GM18858 (cell line): ENCODE data around the gene ZFYVE9.
"Not testable (repeated sequence)": the region's sequence is repeated elsewhere in the genome, so short reads cannot be mapped to it uniquely, and the experiment has no call there.

ENCODE experiments used
- ATAC-seq: cut with Tn5 transposase; IDR thresholded peaks from one replicate; pipeline ENCODE4 v1.9.1; 2021; ENCODE audit not compliant: unreplicated experiment

ZFYVE9 gene

DNA sequence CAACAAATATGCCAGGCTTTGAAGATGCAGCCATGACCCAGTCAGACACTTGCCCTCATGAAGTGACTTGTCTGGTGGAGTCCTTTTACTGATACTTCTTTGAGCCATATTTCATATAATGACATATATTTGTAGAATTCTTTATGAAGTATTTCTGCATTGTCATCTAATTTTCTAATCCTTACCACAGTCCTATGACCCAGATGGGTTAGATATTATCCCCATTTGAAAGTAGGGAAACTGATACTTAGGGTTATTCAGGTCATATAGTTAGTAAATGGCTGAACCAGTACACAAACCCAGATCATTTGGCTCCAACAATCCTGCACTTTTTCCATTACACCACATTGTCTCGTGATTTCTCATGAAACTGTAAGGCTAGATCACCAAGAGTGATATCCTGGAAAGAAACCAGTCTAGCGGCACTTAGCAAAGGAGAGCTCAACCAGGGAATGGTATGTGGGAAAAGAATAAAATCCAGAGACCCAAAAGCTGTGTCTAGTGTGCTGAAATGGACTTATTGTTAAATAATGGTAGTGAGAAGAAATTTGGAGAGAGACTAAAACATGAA lies 49.6 kb downstream of the ZFYVE9 start:
- no peak for ATAC-seq

DNA sequence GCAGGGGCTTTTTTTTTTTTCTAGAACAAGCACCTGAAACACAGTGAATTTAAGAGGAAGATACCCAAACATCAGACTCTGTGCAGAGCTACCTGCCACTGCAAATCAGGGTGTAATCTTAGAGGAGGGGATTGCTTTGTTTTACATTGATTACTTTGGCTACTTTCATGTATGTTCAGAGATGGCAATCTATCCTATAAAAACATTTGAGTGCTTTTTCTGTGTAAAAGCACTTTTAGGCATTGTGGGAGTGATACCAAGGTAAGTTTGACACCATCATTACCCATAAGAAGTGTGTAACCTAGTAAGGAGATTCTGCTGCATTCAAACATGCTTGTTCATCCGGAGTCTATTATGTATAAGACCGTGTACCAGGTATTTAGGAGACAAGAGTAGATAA lies 50.1 kb downstream of the ZFYVE9 start:
- ATAC-seq = no peak

DNA sequence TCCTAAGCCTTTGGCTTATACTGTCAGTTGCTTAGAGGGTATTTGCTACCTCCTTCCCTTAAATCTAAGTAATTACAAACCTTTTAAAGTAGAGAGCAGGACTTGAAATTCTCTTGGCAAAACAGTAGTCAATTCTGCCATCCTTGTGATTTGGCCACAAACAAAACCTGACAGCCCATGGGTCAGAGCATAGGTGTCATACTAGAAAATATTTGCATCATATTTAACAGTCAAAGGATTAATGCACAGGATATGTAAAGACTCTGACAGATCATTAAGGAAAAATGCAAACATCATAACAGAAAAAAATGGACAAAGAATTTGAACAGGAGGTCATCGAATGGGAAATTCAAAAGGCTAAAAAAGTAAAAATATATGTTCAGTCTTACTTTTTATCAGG lies 50.5 kb downstream of the ZFYVE9 start:
- ATAC-seq = no peak

DNA sequence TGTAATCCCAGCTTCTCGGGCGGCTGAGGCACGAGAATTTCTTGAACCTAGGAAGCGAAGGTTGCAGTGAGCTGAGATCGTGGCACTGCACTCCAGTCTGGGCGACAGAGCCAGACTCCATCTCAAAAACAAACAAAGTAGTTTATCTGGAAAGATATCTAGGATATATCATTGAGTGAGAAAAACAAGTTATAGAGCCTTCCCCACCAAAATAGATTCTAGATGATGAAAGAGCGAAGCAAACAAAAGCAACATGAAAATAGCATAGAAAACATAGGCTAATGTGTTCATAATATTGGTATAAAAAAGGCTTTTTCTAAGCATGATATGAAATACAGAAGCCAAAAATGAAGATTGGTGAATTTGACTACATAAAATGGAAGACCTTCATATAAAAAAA lies 52.1 kb downstream of the ZFYVE9 start:
- no peak for ATAC-seq

DNA sequence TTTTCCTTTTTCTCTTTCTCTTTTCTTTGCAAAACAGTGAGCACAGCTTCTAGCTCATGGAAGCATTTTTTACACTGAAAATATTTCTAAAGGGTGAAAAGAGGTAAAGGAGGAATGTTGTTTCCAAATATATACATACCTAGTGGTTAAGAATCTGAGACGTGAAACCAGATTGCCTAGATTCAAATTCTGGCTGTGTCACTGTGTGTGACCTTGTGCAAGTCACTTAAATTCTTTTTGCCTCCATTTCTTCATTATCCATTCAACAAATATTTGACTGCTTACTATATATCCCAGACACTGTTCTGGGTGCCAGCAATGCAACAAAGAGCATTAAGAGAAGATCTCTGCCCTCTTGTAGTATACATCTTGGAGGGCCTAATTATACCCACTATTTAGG lies 53.3 kb downstream of the ZFYVE9 start:
- no peak for ATAC-seq

DNA sequence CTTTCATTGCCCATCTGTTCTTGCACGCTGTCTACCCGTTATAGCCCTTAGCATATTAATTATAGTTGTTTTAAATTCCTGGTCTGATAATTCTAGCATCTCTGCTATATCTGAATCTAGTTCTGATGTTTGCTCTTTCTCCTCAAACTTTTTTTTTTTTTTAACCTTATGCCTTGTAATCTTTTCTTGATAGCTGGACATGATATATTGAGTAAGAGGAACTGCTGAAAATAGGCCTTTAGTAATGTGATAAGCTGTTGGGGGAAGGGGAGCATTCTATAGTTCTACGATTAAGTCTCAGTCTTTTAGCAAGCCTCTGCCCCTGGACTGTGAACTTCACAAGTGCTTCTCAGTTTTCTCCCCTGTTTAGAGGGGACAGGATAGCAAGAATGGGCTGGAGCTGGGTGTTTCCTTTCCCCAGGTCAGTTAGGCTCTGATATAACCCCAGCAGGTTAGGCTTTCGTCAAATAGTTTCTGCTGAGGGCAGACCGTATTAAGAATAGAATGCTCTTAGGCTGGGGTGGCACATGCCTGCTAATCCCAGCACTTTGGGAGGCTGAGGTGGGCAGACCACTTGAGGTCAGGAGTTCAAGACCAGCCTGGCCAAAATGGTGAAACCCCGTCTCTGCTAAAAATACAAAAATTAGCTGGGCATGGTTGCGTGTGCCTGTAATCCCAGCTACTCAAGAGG lies 62.2 kb downstream of the ZFYVE9 start:
- no peak for ATAC-seq

DNA sequence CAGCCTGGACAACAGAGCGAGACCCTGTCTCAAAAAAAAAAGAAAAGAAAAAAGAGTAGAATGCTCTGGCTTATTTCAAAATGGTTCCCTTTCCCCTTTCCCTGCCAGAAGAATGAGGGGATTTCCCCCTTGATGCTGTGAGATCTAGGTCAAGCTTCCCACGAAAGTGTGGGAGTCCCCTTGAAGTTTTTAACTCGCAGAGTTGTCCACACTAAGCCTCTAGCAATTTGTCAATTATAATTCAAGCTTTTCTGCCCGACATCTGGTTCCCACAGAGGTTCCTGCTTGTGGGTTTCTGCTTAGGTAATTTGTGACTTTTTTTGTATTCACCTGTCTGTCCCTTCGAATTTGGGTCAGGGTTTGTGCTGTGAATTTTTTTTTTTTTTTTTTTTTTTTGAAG lies 62.8 kb downstream of the ZFYVE9 start:
- ATAC-seq = no peak

DNA sequence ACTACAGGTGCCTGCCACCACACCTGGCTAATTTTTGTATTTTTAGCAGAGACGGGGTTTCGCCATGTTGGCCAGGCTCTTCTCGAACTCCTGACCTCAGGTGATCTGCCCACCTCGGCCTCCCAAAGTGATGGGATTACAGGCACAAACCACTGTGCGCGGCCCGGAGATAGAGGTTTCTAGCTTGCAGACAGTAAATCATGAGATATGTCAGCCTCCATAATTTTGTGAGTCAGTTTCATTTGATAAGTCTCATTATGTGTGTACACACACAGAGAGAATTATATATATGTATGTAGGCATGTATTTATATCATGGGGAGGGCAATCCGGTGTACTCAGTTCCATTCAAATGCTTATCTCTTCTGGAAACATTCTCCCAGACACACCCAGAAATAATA lies 64.8 kb downstream of the ZFYVE9 start:
- not testable (repeated sequence) for ATAC-seq

DNA sequence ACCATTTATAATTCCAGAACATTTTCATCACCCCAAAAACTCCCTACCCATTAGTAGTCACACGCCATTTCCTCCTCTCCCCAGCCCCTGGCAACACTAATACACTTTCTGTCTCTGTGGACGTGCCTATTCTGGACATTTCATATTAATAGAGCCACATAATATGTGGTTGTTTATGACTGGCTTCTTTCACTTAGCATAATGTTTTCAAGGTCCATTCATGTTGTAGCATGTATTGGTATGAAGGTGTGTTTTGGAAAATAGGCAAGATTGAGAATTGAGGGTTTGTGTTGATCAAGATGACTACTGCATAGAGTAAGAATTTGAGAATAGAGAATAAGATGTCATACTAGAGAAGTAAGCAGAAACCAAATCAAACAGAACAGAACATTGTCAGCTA lies 67.5 kb downstream of the ZFYVE9 start:
- no peak for ATAC-seq

DNA sequence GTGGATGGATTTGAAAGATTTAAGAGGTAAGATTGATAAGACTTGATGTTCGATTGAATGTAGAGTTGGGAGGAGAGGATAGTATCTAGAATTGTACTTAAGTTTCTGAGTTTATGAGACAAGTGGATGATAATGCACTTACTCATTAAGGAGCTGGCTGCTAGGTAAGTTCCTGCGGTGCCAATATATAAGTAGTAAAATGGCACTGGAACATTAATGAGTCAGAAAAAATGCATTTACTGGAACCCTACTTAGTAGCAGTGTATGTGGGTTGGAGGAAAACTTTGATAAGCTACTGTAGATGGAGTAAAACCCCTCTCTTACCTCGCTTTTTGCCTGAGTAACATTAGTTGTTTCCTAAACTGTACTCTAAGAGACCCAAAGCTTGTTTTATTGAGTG lies 68.2 kb downstream of the ZFYVE9 start:
- no peak for ATAC-seq

DNA sequence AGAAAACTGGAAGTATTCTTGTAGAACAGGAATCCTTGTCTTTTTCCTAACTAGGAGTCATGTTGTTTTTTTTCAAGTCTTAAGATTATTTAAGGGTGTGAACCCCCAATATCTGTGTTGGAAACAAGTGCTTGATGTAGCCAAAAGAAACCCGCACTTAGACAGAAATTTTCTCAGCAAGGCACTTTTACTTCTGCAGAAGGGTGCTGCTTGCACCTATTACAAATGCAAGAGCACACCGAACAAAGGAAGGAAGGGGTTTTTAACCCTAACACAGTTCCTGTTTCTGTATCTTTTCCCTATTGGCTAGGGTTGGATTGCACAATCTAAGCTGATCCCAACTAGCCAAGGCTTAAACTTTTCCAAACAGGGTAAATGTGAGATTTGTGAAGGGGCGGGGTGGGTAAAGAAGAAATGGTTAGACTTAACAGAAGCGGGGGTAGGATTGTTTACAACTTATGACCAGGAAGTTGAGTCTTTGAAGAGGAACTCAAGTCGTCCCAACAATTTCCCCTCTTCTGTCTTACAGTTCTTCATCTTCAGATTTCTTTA lies 75.1 kb downstream of the ZFYVE9 start:
- no peak for ATAC-seq

DNA sequence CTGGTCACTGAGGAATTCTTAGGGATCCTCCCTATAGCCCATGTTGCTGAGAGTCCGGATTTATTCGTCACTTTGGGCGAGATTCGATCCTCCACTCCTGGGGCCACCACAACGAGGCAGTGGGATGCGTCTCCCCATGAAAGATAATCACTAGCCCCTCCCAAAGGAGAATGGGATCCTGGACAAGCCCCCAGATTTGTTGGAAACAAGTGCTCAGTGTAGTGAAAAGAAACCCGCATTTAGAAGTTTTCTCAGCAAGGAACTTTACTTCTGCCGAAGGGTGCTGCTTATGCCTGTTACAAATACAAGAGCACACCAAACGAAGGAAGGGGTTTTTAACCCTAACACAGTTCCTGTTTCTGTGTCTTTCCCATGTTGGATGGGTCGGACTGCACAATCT lies 83.3 kb downstream of the ZFYVE9 start:
- ATAC-seq = no peak

DNA sequence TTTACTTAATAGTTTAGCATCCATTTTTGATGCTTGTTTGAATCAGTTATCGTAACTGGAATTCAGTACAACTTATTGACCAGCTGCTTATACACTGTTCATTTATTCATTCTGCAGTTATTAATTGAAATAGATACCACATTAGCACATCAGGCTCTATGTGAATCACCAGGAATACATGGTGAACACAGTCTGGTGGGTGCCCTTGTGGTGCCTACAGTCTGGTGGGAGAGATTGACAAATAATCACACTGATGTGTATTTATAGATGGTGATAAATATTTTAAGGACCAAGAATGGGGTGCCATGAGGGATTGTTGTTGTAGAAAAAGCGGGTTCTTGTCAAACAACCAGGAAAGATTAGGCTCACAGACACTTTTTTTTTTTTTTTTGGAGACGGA lies 87.6 kb downstream of the ZFYVE9 start:
- ATAC-seq = no peak

DNA sequence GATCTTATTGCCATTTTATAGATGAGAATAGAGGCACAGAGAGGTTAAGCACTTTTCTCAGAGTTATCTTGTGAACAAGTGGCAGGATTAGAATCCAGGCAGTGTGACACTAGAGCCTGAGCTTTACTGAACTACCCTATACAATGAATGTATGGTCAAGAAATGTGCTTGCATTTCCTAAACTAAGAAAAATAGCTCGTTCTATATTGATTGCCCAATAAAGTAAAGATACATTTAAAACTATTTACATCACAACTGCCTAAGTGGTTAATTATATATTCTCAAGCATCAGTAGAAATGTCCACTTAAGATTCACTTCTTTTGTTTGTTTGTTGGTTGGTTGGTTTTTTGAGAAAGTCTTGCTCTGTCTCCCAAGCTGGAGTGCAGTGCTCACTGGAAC lies 91.6 kb downstream of the ZFYVE9 start:
- ATAC-seq = no peak

DNA sequence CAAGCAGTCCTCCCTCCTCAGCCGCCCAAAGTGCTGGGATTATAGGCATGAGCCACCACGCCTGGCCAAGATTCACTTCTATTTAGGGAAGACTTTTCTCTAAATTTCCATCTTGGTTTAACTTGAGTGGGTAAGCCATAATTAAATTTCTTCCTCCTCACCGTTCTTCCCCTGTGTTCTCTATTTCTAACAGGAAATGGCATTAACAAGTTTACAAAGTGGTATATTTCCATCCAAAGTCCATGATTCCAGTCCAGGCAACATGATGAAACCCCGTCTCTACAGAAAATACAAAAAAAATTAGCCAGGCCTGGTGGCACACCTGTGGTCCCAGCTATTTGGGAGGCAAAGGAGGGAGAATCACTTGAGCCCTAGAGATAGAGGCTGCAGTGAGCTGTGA lies 92.1 kb downstream of the ZFYVE9 start:
- ATAC-seq = no peak

DNA sequence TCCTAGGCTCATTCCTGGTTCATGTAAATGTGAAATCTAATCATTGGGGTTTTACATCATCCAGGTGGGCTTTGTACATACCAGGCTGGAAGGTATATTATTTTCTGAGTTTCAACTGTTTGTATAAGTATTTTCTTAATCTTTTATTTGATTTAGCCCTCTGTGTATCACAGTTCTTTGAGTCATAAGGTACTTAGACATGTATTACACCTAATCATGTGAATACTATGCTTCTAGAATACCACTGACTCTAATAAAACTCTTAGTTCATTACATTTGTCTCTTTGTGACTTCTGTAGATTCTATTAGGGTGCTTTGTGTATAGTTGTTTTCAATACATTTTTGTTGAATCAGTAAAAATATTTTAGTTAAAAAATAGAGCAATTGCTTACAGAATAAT lies 92.8 kb downstream of the ZFYVE9 start:
- no peak for ATAC-seq

DNA sequence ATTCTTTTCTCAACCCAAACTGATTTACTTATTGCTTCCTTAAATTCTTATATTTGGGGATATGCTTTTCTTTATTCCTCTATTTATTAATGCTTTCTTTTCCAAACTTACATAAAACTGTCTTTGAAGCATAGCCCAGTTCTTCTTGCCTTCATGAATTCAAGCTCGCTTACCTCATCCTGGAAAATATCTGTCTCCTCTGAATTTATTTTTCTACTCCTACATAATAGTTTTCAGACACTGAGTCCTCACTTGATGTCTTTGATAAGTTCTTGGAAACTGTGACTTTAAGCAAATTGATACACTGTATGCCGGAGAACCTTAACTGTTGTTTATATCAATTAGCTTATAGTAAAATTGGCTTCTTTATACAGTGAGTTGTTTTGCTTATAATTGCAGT lies 93.8 kb downstream of the ZFYVE9 start:
- ATAC-seq = no peak

DNA sequence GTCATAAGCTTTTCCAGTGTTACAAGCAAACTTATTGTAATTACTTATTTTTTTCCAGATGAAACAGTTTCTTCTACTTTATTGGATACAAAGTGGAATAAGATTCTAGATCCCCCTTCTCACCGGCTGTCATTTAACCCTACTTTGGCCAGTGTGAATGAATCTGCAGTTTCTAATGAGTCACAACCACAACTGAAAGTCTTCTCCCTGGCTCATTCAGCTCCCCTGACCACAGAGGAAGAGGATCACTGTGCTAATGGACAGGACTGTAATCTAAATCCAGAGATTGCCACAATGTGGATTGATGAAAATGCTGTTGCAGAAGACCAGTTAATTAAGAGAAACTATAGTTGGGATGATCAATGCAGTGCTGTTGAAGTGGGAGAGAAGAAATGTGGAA lies 95.5 kb downstream of the ZFYVE9 start:
- no peak for ATAC-seq

DNA sequence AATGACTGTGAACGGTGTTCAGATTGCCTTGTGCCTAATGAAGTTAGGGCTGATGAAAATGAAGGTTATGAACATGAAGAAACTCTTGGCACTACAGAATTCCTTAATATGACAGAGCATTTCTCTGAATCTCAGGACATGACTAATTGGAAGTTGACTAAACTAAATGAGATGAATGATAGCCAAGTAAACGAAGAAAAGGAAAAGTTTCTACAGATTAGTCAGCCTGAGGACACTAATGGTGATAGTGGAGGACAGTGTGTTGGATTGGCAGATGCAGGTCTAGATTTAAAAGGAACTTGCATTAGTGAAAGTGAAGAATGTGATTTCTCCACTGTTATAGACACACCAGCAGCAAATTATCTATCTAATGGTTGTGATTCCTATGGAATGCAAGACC lies 96.6 kb downstream of the ZFYVE9 start:
- ATAC-seq = no peak

DNA sequence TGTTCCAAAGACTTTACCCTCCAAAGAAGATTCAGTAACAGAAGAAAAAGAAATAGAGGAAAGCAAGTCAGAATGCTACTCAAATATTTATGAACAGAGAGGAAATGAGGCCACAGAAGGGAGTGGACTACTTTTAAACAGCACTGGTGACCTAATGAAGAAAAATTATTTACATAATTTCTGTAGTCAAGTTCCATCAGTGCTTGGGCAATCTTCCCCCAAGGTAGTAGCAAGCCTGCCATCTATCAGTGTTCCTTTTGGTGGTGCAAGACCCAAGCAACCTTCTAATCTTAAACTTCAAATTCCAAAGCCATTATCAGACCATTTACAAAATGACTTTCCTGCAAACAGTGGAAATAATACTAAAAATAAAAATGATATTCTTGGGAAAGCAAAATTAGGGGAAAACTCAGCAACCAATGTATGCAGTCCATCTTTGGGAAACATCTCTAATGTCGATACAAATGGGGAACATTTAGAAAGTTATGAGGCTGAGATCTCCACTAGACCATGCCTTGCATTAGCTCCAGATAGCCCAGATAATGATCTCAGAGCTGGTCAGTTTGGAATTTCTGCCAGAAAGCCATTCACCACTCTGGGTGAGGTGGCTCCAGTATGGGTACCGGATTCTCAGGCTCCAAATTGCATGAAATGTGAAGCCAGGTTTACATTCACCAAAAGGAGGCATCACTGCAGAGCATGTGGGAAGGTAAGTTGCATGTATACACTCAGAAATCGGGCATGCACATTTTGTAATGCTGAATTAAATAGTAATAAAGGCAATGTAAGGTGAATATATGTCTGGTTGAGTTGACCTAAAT lies 97.2 kb downstream of the ZFYVE9 start:
- ATAC-seq = peak; percentile 15

DNA sequence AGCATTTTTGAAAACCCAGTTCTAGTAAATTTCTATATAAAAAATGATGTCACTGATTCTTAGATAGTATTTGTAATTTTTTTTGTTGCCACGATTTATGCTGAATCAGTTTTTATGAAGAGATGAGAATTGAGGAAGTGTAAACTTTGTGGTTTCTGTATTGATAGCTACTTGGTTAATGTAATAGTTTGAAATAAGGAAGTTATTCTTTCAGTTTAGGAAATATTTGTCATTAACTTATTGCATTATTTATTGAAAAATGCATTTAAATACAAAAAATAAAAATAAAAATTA lies 97.8 kb downstream of the ZFYVE9 start:
- ATAC-seq = peak; percentile 62

DNA sequence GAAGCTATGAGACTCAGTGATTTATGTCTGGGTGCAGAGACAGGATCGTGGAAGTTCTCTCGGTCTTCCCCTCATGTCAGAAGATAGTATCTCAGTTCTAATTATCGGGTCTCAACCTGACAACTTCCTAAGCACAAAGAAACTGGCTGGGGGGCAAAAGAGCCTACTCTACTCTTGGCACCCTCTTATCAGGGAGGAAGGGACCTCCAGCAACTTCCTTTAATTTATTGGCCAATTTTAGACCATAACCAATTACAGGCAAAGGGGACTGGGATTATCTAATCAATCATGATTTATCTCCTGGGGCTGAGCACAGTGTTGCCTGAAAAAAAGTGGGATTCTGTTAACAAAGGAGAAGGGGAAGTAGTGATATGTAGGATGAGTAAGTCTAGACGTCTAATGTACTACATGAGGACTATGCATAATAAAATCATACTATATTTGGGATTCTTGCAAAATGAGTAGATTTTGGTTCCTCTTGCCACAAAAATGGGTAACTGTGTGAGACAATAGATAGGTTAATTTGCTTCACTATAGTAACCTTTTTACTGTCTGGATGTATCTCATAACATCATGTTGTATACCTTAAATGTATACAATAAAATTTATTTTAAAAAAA lies 98.8 kb downstream of the ZFYVE9 start:
- ATAC-seq = no peak
